ENCODE measurements around the gene ROBO2.

DNA sequence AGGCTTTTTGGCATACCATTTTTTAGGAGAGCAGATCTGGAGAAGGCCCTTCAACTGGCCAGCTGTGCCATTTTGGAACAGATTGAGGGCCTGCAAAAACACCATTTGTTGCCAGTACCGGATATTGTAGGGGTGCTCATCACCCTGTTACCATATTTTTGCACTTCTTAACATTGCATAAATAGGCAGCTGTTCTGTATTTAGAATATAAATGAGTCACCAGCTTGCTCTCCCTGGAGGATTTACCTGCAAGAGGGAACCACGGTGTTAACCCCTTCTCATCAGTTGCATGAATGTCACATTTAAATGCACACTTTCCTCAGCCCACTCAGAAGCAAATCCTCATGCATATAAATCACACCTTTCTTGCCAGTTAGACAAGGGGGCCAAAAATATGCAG, 435.6 kb downstream of the ROBO2 start:
- TF ChIP-seq EZH2phosphoT487 (IDR thresholded peaks at IDR 0.05; ENCODE audit: borderline replicate concordance, low read depth) (no peak), RXRA (IDR thresholded peaks at IDR 0.05; ENCODE audit: borderline replicate concordance, low read depth) (no peak), CHD2 (IDR thresholded peaks at IDR 0.05; ENCODE audit: low read length, partially characterized antibody) (no peak), NRF1 (IDR thresholded peaks at IDR 0.05; ENCODE audit: low read depth, low read length) (no peak), POLR2AphosphoS5 (IDR thresholded peaks at IDR 0.05; ENCODE audit: low read depth, low read length) (no peak), SIN3A (IDR thresholded peaks at IDR 0.05; ENCODE audit: borderline replicate concordance, low read depth, low read length) (no peak), YY1 (IDR thresholded peaks at IDR 0.05; ENCODE audit: low read depth) (no peak), RAD21 (IDR thresholded peaks at IDR 0.05; ENCODE audit: low read length) (no peak), JUND (IDR thresholded peaks at IDR 0.05) (no peak), EP300 (IDR thresholded peaks at IDR 0.05; ENCODE audit: borderline replicate concordance in 1 of 2, low read depth in 1 of 2, low read length in 1 of 2) (no peak)
- TF ChIP-seq, protein P1, sequence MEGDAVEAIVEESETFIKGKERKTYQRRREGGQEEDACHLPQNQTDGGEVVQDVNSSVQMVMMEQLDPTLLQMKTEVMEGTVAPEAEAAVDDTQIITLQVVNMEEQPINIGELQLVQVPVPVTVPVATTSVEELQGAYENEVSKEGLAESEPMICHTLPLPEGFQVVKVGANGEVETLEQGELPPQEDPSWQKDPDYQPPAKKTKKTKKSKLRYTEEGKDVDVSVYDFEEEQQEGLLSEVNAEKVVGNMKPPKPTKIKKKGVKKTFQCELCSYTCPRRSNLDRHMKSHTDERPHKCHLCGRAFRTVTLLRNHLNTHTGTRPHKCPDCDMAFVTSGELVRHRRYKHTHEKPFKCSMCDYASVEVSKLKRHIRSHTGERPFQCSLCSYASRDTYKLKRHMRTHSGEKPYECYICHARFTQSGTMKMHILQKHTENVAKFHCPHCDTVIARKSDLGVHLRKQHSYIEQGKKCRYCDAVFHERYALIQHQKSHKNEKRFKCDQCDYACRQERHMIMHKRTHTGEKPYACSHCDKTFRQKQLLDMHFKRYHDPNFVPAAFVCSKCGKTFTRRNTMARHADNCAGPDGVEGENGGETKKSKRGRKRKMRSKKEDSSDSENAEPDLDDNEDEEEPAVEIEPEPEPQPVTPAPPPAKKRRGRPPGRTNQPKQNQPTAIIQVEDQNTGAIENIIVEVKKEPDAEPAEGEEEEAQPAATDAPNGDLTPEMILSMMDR (IDR thresholded peaks at IDR 0.05) = no peak

Data from SK-N-SH (cell line).